Measurements from ENCODE around the gene FLNA. TPM values are rescaled to one million over a fixed set of nuclear protein-coding genes. Genes with fewer than 3 reads are reported as not detected.
A peak's percentile ranks its signal among the peaks of the same experiment; 100 is the strongest.

The FLNA gene
- total and polyA plus RNA-seq, 10 of the 15 experiments (the other 5 are each of a cell fraction or from before 2014, with no cell fraction given) = 5.1 to 643 (median 171) TPM

DNA sequence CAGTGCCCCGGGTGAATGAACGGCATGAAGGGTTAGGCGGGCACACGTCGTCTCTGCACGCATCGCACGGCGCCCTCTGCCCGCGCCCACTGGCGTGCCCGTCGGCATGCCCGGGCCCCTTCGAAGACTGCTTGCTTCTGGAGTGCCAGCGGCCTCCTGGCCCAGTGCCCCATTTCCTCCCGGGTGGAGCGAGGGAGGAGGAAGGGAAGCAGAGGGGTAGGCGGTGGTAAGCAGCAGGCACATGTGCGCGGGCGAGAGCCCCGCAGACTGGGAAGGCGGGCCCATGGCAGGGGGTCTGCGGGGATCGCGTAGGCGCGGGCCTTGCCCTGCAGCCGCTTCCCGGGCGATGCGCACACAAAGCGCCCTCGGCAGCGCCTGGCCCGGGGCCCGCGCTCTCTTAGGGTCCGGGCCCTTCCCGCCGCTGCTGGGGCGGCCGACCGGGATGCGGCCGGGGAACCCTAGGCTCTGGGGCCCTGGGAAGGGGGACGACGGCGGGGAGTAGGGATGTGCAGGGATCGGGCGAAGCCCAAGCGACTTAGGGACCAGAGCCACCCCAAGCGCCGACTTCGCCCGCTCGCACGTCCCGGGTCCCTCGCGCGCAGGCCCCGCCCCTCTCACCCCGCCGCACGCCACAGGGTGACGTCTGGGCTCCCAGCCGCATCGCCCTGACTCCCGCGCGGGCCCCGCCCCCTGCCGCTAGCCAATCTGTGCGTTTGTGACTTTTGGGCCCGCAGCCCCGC lies 3.8 kb upstream of the FLNA start (continued):
- no peak for TF ChIP-seq TCF7 (IDR thresholded peaks at IDR 0.05; ENCODE audit: borderline replicate concordance)
- TF ChIP-seq, protein P1, sequence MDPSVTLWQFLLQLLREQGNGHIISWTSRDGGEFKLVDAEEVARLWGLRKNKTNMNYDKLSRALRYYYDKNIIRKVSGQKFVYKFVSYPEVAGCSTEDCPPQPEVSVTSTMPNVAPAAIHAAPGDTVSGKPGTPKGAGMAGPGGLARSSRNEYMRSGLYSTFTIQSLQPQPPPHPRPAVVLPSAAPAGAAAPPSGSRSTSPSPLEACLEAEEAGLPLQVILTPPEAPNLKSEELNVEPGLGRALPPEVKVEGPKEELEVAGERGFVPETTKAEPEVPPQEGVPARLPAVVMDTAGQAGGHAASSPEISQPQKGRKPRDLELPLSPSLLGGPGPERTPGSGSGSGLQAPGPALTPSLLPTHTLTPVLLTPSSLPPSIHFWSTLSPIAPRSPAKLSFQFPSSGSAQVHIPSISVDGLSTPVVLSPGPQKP (IDR thresholded peaks at IDR 0.05; ENCODE audit: low read depth, low read length) = no peak
- TF ChIP-seq POU2F2 (IDR thresholded peaks at IDR 0.05; ENCODE audit: borderline replicate concordance, low read depth, low read length) = no peak
- no peak for TF ChIP-seq FOS (IDR thresholded peaks at IDR 0.05; ENCODE audit: borderline replicate concordance, extremely low read depth, insufficient read length)
- TF ChIP-seq RCOR1 (conservative IDR thresholded peaks at IDR 0.05; ENCODE audit: low read depth, low read length) = no peak
- no peak for TF ChIP-seq ATF7 (IDR thresholded peaks at IDR 0.05; ENCODE audit: low read depth)
- TF ChIP-seq BCL3 (IDR thresholded peaks at IDR 0.05; ENCODE audit: borderline replicate concordance, insufficient read depth, low read depth, low read length, poor library complexity, severe bottlenecking) = no peak
- peak in 1 of 2 experiments; percentile 80; a peak in 2 of 4 replicates for TF ChIP-seq BHLHE40 (IDR thresholded peaks at IDR 0.05; ENCODE audit: borderline replicate concordance in 1 of 2, low read depth in 2 of 2, low read length in 1 of 2)
- 0 out of 2 replicates have a peak, but pooled peaks have one; percentile 23 for TF ChIP-seq RUNX3 (IDR thresholded peaks at IDR 0.05; ENCODE audit: low read length)
- no peak for TF ChIP-seq BMI1 (IDR thresholded peaks at IDR 0.05; ENCODE audit: borderline replicate concordance)
- no peak for TF ChIP-seq BRCA1 (IDR thresholded peaks at IDR 0.05; ENCODE audit: low read depth, low read length)
- no peak for TF ChIP-seq RFX5 (IDR thresholded peaks at IDR 0.05; ENCODE audit: low read depth, low read length)
- TF ChIP-seq MAX (IDR thresholded peaks at IDR 0.05; ENCODE audit: low read depth, low read length) = no peak
- no peak for TF ChIP-seq CHD4 (IDR thresholded peaks at IDR 0.05)
- no peak for TF ChIP-seq SIX5 (IDR thresholded peaks at IDR 0.05; ENCODE audit: low read depth, low read length, severe bottlenecking)
- no peak for TF ChIP-seq USF1 (IDR thresholded peaks at IDR 0.05; ENCODE audit: borderline replicate concordance, extremely low read length, insufficient read depth, low read depth, low read length)
- no peak for TF ChIP-seq STAT1 (conservative IDR thresholded peaks at IDR 0.05)
- TF ChIP-seq SIN3A (IDR thresholded peaks at IDR 0.05; ENCODE audit: low read depth, low read length) = no peak
- no peak for TF ChIP-seq ZSCAN29 (IDR thresholded peaks at IDR 0.05)
- TF ChIP-seq CBX5 (IDR thresholded peaks at IDR 0.05; ENCODE audit: low read depth) = no peak
- TF ChIP-seq HDAC6 (IDR thresholded peaks at IDR 0.05; ENCODE audit: unreplicated experiment) = peak; percentile 43
- TF ChIP-seq BCL11A (IDR thresholded peaks at IDR 0.05; ENCODE audit: low read depth, low read length) = no peak
- peak; percentile 63; the same call in 1 of the 2 replicates for TF ChIP-seq DPF2 (IDR thresholded peaks at IDR 0.05)
- no peak for TF ChIP-seq MTA2 (IDR thresholded peaks at IDR 0.05; ENCODE audit: low read depth)
- TF ChIP-seq SKIL (IDR thresholded peaks at IDR 0.05; ENCODE audit: low read depth, poor library complexity, severe bottlenecking) = no peak
- TF ChIP-seq ZNF207 (IDR thresholded peaks at IDR 0.05; ENCODE audit: borderline replicate concordance) = no peak

Measured in GM12878 (cell line).